ENCODE data around the gene PRRT1.

The PRRT1 gene

DNA sequence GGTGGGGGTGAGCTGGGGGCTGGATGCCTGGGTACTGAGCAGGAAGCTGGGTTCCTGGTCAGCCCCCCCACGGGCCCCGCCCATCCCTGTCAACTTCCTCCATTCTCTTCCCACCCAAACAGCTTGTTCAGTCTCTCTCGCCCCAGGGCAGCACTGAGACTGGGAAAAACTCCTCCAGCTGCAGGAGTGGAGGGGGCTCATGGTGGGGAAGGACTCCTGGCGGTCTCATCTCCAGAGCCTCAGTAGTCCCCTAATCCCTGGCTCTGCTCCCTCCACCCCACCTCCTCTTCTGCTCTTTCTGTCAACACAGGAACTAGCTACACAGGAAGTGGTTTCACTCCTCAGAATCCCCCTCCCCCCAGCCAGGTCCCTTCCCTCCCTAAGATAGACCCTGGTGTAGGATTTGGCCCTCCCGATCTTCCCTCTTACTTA is 40.9 kb upstream of the PRRT1 start, which contains the start of gene GPSM3:
Gene GPSM3, minus strand, starts transcription at position 36 of the 432 bp plus-strand sequence. CDS start 130 bp downstream, outside the sequence.
- Histone ChIP-seq H4K20me1 (ENCODE audit: low read depth, low read length) (no peaks in the 10 kb centered on the region), H3K79me2 (ENCODE audit: insufficient read depth, low read length) (peaks cover 30% of the 10 kb centered on the region), H3F3A (ENCODE audit: insufficient read depth) (peaks cover 47% of the 10 kb centered on the region), H3K36me3 (ENCODE audit: low read length) (no peaks in the 10 kb centered on the region), H3K27ac (ENCODE audit: low read depth, low read length) (peak within 1 kb of the TSS; percentile 87), H3K9ac (ENCODE audit: low read length) (peak within 1 kb of the TSS; percentile 91), H3K4me3 (ENCODE audit: insufficient read depth, low read length, poor library complexity, severe bottlenecking) (peak within 1 kb of the TSS; percentile 60), H3K9me3 (ENCODE audit: insufficient read depth, low read length) (no peaks in the 10 kb centered on the region), H2AFZ (ENCODE audit: low read depth, low read length, severe bottlenecking) (peak within 1 kb of the TSS; percentile 66), H3K9me2 (replicated peaks; ENCODE audit: insufficient read depth, low read length) (no peaks in the 10 kb centered on the region), H3K27me3 (ENCODE audit: low read length) (no peaks in the 10 kb centered on the region), H3K4me2 (ENCODE audit: low read depth, low read length, poor library complexity, severe bottlenecking) (peak within 1 kb of the TSS; percentile 95)
- TF ChIP-seq, protein P1, sequence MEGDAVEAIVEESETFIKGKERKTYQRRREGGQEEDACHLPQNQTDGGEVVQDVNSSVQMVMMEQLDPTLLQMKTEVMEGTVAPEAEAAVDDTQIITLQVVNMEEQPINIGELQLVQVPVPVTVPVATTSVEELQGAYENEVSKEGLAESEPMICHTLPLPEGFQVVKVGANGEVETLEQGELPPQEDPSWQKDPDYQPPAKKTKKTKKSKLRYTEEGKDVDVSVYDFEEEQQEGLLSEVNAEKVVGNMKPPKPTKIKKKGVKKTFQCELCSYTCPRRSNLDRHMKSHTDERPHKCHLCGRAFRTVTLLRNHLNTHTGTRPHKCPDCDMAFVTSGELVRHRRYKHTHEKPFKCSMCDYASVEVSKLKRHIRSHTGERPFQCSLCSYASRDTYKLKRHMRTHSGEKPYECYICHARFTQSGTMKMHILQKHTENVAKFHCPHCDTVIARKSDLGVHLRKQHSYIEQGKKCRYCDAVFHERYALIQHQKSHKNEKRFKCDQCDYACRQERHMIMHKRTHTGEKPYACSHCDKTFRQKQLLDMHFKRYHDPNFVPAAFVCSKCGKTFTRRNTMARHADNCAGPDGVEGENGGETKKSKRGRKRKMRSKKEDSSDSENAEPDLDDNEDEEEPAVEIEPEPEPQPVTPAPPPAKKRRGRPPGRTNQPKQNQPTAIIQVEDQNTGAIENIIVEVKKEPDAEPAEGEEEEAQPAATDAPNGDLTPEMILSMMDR (IDR thresholded peaks at IDR 0.05; ENCODE audit: insufficient read depth, low read length, poor library complexity, severe bottlenecking): no peak
- no peak for TF ChIP-seq EZH2phosphoT487 (conservative IDR thresholded peaks at IDR 0.05; ENCODE audit: low read length)

DNA sequence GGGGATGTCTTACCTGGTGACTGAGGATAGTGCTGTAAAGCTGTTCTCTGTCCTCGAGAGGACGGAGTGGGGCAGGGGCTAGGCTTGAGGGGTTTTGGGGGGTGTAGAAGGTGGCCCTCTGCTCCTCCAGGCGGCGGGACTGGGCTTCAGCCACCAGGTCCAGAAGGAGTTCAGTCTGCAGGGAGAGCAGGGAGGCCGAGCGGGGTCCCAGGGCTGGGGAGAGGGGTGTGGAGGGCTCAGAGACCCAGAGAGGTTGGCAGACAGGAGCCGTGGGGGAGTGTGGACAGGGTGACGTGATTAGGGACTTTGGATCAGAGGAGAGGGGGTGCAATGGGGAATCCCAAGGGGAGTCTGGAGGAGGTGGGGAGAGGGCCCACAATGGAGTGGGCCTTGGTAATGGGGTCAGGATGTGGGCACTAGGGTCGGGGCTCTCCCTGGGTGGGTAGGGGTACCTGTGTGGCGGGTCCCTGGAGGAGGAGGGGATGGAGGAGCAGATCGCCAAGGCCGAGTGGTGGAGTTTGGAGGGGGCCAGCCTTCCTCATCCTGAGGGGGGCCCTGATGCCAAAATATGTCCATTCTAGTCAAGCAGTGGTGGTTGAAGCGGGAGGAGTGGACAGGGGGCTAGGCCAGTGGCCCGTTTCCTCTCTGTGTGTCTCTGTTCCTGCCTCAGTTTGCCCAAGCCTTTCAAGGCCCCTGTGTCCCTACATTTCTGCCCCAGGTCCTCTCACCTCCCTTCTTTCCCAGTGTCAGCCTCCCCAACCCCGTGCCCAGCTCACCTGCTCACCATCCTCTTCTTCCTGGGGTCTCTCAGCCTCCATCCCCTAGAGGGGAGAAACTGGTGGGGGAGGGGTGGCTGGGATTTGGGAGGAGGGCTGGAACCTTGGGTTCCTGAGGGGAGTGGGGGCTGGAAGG is 40.2 kb upstream of the PRRT1 start:
- peak overlapping the region; percentile 95 for H3K4me2 ChIP-seq (ENCODE audit: low read depth, low read length, poor library complexity, severe bottlenecking)
- H3K9ac ChIP-seq (ENCODE audit: low read length): peak overlapping the region; percentile 91
- peak overlapping the region; percentile 60 for H3K4me3 ChIP-seq (ENCODE audit: insufficient read depth, low read length, poor library complexity, severe bottlenecking)
- no peaks in the 10 kb centered on the region for H3K27me3 ChIP-seq (ENCODE audit: low read length)
- H3K9me2 ChIP-seq (replicated peaks; ENCODE audit: insufficient read depth, low read length): no peaks in the 10 kb centered on the region
- H3F3A ChIP-seq (ENCODE audit: insufficient read depth): peaks cover 40% of the 10 kb centered on the region
- TF ChIP-seq, protein P1 (IDR thresholded peaks at IDR 0.05; ENCODE audit: insufficient read depth, low read length, poor library complexity, severe bottlenecking): no peak
- TF ChIP-seq EZH2phosphoT487 (conservative IDR thresholded peaks at IDR 0.05; ENCODE audit: low read length): no peak
- peak overlapping the region; percentile 87 for H3K27ac ChIP-seq (ENCODE audit: low read depth, low read length)
- no peaks in the 10 kb centered on the region for H3K9me3 ChIP-seq (ENCODE audit: insufficient read depth, low read length)
- H3K79me2 ChIP-seq (ENCODE audit: insufficient read depth, low read length): peaks cover 30% of the 10 kb centered on the region
- H2AFZ ChIP-seq (ENCODE audit: low read depth, low read length, severe bottlenecking): peak overlapping the region; percentile 66
- no peaks in the 10 kb centered on the region for H4K20me1 ChIP-seq (ENCODE audit: low read depth, low read length)
- H3K36me3 ChIP-seq (ENCODE audit: low read length): no peaks in the 10 kb centered on the region

DNA sequence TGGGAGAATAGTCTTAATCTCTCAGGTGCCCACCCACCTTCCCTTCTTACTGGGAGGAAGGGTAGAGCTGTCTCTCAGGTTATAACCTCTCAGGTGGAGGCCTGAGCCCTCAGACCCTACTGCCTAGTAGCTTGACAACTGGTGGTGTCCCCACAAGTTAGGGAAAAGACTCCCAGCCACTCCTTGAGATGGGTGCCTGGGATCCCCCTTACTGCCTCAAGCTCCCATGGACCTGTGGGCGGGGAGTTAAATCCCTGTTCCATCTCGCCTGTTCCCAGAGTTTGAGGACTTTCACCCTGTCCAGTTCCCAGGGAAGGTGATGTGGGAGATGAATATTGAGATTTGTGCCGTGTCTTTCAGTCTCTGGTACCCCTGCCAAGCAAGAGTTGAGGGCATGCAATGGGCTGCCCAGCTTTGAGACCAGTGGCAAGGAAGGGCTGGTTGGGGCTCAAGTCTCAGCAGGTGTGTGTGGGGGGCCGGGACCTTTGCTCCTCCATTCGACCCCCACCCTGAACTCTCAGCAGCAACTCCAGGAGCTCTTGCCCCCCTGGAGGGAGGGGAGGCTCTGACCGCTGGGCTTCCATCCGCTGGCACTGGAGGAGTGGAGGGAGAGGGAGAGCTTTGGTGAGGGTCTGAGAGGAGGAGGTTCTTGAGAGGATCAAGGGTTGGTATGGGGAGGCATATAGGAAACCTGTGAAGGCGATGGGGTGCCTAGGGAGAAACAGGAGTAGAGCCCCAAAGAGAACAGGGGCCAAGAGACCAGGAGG is 39.4 kb upstream of the PRRT1 start:
- Histone ChIP-seq H3K9me2 (replicated peaks; ENCODE audit: insufficient read depth, low read length) (no peaks in the 10 kb centered on the region), H3K4me3 (ENCODE audit: insufficient read depth, low read length, poor library complexity, severe bottlenecking) (peak overlapping the region; percentile 60), H3K27ac (ENCODE audit: low read depth, low read length) (peak overlapping the region; percentile 87), H2AFZ (ENCODE audit: low read depth, low read length, severe bottlenecking) (no peak overlapping the region), H3K79me2 (ENCODE audit: insufficient read depth, low read length) (peaks cover 30% of the 10 kb centered on the region), H3K9me3 (ENCODE audit: insufficient read depth, low read length) (no peaks in the 10 kb centered on the region), H3K4me2 (ENCODE audit: low read depth, low read length, poor library complexity, severe bottlenecking) (peak overlapping the region; percentile 95), H3K9ac (ENCODE audit: low read length) (peak overlapping the region; percentile 91), H3F3A (ENCODE audit: insufficient read depth) (peaks cover 32% of the 10 kb centered on the region), H3K36me3 (ENCODE audit: low read length) (no peaks in the 10 kb centered on the region), H3K27me3 (ENCODE audit: low read length) (no peaks in the 10 kb centered on the region), H4K20me1 (ENCODE audit: low read depth, low read length) (no peaks in the 10 kb centered on the region)
- TF ChIP-seq, protein P1 (IDR thresholded peaks at IDR 0.05; ENCODE audit: insufficient read depth, low read length, poor library complexity, severe bottlenecking): no peak
- TF ChIP-seq EZH2phosphoT487 (conservative IDR thresholded peaks at IDR 0.05; ENCODE audit: low read length): no peak

Data from SU-DHL-6 (cell line).